ENCODE measurements around the gene LCA5L. TPM values are rescaled to one million over a fixed set of nuclear protein-coding genes. Genes with fewer than 3 reads are reported as not detected.
A peak's percentile ranks its signal among the peaks of the same experiment; 100 is the strongest.

The LCA5L gene
- total and polyA plus RNA-seq, 2 of the 13 experiments (the other 11 are each of a cell fraction or from before 2014, with no cell fraction given) = 0.13 to 0.55 TPM

DNA sequence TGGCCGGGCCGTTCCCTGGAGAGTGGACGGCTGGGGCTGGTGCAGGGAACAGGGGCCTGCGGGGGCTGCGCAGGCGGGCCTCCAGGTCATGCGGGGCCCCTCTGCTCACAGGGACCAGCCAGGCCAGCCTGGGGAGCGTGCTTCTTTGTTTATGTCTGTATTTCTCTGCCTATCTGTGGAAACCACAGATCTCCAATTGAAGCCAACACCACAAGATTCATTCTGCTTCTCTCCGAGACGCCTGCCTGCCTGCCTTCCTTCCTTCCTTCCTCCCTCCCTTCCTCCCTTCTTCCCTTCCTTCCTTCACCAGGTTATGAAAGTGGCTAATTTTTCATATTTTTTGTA lies 56.8 kb downstream of the LCA5L start:
- FAIRE-seq (no peak), ATAC-seq (no peak), DNase-seq (ENCODE audit: low spot score) (no peak)
- peaks cover 32% of the 10 kb centered on the region for H3K4me1 ChIP-seq (ENCODE audit: insufficient read depth, low read length)
- no TSS peak for BruUV-seq (replicated peaks)
- peaks cover 17 to 29% of the 10 kb centered on the region in 2 experiments for H3K36me3 ChIP-seq (replicated peaks in 1 of 2; ENCODE audit: control insufficient read depth in 1 of 2, insufficient read depth in 2 of 2, low read length in 2 of 2)
- H3K79me2 ChIP-seq (ENCODE audit: insufficient read depth, low read length) = peaks cover 36% of the 10 kb centered on the region
- H3K27ac ChIP-seq (ENCODE audit: extremely low read length, insufficient read depth, low read length) = peak overlapping the region; percentile 69
- H3K9me3 ChIP-seq (ENCODE audit: low read length) = no peaks in the 10 kb centered on the region
- intact Hi-C loops (cut with micrococcal nuclease; ENCODE audit: unreplicated experiment) = loop anchor here (1.0 to 5.0 kb wide), 5 partner anchors 15 to 74 kb away; no protein-coding TSS in a partner anchor
- ChIA-PET POLR2A (no interaction called here), CTCF (ENCODE audit: low intra/inter-chr PET ratio, low total read pairs) (interaction anchor here (1.3 to 2.8 kb wide), 5 partner anchors 11 to 75 kb away, joined by 4 to 25 read pairs (median 10); partner anchors contain the start of gene BRWD1)
- H4K20me1 ChIP-seq (ENCODE audit: insufficient read depth, low read length) = peaks cover 13% of the 10 kb centered on the region; the same call in 1 of the 2 replicates
- peak overlapping the region; percentile 98 for H3K4me2 ChIP-seq (ENCODE audit: low read depth, low read length)
- H3K9ac ChIP-seq (ENCODE audit: insufficient read depth, low read depth, low read length) = peak overlapping the region; percentile 52
- in situ Hi-C loops (cut with HindIII; ENCODE audit: extremely low pct_ligation_motif_present, low pct_unique_long_range_greater_than_20kb) = loop anchor here (5.0 kb wide), 1 partner anchor 41 kb away; the partner anchor contains the start of gene HMGN1
- no peak overlapping the region for H2AFZ ChIP-seq (ENCODE audit: low read length)
- peak overlapping the region in 2 of 3 experiments; percentile 54 to 70; a peak in 2 of 6 replicates for H3K4me3 ChIP-seq (replicated peaks in 1 of 3; ENCODE audit: insufficient read depth in 1 of 3, low read depth in 2 of 3, low read length in 3 of 3)
- WGBS (ENCODE audit: low lambda C conversion rate) = 17% methylated on average over 8 of the region's 10 CpGs
- H3K27me3 ChIP-seq (ENCODE audit: control insufficient read depth in 1 of 2, insufficient read depth in 2 of 2, low read length in 2 of 2) = no peaks in the 10 kb centered on the region
- TF ChIP-seq PAF1 (CRISPR knock-in tag; IDR thresholded peaks at IDR 0.05) (no peak), MED13 (CRISPR knock-in tag; IDR thresholded peaks at IDR 0.05) (no peak), CSRNP1 (CRISPR knock-in tag; IDR thresholded peaks at IDR 0.05) (0 out of 2 replicates have a peak, but pooled peaks have one; percentile 5), AGO2 (optimal IDR thresholded peaks at IDR 0.05; ENCODE audit: low read depth, low read length) (no peak), ZNF225 (CRISPR knock-in tag; IDR thresholded peaks at IDR 0.05) (no peak), GRHL1 (CRISPR knock-in tag; conservative IDR thresholded peaks at IDR 0.05) (no peak), HNF1B (CRISPR knock-in tag; IDR thresholded peaks at IDR 0.05) (0 out of 2 replicates have a peak, but pooled peaks have one; percentile 8), ZNF136 (CRISPR knock-in tag; IDR thresholded peaks at IDR 0.05; ENCODE audit: low read depth) (no peak), NFKBIZ (CRISPR knock-in tag; IDR thresholded peaks at IDR 0.05) (no peak), NR2F2 (IDR thresholded peaks at IDR 0.05; ENCODE audit: borderline replicate concordance, low read depth) (no peak), ZNF337 (CRISPR knock-in tag; IDR thresholded peaks at IDR 0.05; ENCODE audit: borderline replicate concordance, low read depth) (no peak)
- TF ChIP-seq, protein P1, sequence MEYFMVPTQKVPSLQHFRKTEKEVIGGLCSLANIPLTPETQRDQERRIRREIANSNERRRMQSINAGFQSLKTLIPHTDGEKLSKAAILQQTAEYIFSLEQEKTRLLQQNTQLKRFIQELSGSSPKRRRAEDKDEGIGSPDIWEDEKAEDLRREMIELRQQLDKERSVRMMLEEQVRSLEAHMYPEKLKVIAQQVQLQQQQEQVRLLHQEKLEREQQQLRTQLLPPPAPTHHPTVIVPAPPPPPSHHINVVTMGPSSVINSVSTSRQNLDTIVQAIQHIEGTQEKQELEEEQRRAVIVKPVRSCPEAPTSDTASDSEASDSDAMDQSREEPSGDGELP (IDR thresholded peaks at IDR 0.05; ENCODE audit: borderline replicate concordance, low read depth) = no peak
- TF ChIP-seq, protein P2, sequence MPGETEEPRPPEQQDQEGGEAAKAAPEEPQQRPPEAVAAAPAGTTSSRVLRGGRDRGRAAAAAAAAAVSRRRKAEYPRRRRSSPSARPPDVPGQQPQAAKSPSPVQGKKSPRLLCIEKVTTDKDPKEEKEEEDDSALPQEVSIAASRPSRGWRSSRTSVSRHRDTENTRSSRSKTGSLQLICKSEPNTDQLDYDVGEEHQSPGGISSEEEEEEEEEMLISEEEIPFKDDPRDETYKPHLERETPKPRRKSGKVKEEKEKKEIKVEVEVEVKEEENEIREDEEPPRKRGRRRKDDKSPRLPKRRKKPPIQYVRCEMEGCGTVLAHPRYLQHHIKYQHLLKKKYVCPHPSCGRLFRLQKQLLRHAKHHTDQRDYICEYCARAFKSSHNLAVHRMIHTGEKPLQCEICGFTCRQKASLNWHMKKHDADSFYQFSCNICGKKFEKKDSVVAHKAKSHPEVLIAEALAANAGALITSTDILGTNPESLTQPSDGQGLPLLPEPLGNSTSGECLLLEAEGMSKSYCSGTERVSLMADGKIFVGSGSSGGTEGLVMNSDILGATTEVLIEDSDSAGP (CRISPR knock-in tag; IDR thresholded peaks at IDR 0.05; ENCODE audit: borderline replicate concordance) = peak; percentile 8; the same call in 1 of the 2 replicates
